ENCODE data around the gene TMEM181. TPM values are rescaled to one million over a fixed set of nuclear protein-coding genes. Genes with fewer than 3 reads are reported as not detected.
"Not testable (repeated sequence)": the region's sequence is repeated elsewhere in the genome, so short reads cannot be mapped to it uniquely, and the experiment has no call there.

TMEM181 gene
- total RNA-seq, 1 experiment from 2014 or later = 38.0 TPM

DNA sequence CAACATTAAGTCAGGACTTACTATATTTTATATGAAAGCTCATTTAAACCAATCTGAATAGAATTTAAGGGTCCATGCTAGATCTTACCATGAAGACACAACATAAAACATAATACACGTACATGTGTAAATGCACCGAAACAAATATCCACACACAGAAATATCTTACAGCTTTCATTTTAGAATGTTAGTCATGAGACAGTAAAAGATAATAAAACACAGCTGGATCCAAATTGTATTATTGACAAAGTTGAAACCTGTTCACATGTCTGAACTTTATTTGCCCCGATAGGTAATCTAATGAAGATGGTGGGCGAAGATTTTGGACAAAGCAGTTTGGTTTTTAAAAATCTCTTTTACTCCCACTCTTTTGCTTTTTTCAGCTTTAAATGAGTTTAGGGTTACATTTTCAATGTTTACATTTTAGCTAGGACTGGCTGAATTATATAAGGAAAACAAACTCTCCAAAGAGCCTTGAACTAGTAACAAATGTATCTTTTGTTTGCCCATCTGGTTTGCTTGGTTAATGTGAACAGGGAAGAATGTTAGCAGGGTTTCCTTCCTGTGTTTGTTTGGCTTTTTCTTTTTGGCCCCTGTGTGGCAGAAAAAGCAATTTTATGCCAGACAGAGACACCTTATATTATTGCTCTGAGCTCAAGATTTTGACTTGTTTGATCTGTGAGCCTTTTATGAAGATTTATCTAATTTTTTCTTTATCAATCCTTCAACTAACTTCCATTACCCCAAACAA, 5.1 kb upstream of the TMEM181 start:
- DNase-seq (ENCODE audit: low read depth, low spot score) (no peak), ATAC-seq (no peak)
- Histone ChIP-seq H3K36me3 (ENCODE audit: control insufficient read depth, insufficient read depth, low read length) (no peaks in the 10 kb centered on the region), H3K9me3 (ENCODE audit: control insufficient read depth, insufficient read depth, low read depth, low read length) (no peaks in the 10 kb centered on the region), H3K27ac (ENCODE audit: low read length) (no peak overlapping the region), H3K27me3 (ENCODE audit: control insufficient read depth, insufficient read depth, low read length) (no peaks in the 10 kb centered on the region), H3K4me3 (ENCODE audit: low read depth in 2 of 2, low read length in 2 of 2) (no peak overlapping the region), H3K4me1 (ENCODE audit: control insufficient read depth, insufficient read depth, low read length) (peaks cover 9% of the 10 kb centered on the region)
- POLR2A ChIA-PET = no interaction called here
- TF ChIP-seq, protein P1, sequence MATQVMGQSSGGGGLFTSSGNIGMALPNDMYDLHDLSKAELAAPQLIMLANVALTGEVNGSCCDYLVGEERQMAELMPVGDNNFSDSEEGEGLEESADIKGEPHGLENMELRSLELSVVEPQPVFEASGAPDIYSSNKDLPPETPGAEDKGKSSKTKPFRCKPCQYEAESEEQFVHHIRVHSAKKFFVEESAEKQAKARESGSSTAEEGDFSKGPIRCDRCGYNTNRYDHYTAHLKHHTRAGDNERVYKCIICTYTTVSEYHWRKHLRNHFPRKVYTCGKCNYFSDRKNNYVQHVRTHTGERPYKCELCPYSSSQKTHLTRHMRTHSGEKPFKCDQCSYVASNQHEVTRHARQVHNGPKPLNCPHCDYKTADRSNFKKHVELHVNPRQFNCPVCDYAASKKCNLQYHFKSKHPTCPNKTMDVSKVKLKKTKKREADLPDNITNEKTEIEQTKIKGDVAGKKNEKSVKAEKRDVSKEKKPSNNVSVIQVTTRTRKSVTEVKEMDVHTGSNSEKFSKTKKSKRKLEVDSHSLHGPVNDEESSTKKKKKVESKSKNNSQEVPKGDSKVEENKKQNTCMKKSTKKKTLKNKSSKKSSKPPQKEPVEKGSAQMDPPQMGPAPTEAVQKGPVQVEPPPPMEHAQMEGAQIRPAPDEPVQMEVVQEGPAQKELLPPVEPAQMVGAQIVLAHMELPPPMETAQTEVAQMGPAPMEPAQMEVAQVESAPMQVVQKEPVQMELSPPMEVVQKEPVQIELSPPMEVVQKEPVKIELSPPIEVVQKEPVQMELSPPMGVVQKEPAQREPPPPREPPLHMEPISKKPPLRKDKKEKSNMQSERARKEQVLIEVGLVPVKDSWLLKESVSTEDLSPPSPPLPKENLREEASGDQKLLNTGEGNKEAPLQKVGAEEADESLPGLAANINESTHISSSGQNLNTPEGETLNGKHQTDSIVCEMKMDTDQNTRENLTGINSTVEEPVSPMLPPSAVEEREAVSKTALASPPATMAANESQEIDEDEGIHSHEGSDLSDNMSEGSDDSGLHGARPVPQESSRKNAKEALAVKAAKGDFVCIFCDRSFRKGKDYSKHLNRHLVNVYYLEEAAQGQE (IDR thresholded peaks at IDR 0.05; ENCODE audit: insufficient read depth in 1 of 2, low read depth in 2 of 2, low read length in 1 of 2) = no peak
- no peak for TF ChIP-seq SIN3A (IDR thresholded peaks at IDR 0.05; ENCODE audit: borderline replicate concordance, insufficient read depth, low read depth, low read length)
- no peak for TF ChIP-seq TCF7L2 (IDR thresholded peaks at IDR 0.05; ENCODE audit: low read depth, low read length)
- TF ChIP-seq, protein P2, sequence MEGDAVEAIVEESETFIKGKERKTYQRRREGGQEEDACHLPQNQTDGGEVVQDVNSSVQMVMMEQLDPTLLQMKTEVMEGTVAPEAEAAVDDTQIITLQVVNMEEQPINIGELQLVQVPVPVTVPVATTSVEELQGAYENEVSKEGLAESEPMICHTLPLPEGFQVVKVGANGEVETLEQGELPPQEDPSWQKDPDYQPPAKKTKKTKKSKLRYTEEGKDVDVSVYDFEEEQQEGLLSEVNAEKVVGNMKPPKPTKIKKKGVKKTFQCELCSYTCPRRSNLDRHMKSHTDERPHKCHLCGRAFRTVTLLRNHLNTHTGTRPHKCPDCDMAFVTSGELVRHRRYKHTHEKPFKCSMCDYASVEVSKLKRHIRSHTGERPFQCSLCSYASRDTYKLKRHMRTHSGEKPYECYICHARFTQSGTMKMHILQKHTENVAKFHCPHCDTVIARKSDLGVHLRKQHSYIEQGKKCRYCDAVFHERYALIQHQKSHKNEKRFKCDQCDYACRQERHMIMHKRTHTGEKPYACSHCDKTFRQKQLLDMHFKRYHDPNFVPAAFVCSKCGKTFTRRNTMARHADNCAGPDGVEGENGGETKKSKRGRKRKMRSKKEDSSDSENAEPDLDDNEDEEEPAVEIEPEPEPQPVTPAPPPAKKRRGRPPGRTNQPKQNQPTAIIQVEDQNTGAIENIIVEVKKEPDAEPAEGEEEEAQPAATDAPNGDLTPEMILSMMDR (IDR thresholded peaks at IDR 0.05) = no peak
- no peak for TF ChIP-seq POLR2AphosphoS5 (IDR thresholded peaks at IDR 0.05; ENCODE audit: low read depth, low read length)
- intact Hi-C loops (cut with micrococcal nuclease; ENCODE audit: unreplicated experiment) = no loop called here
- CTCF ChIA-PET = interaction anchor here (0.6 kb wide), 1 partner anchor 168 kb away, joined by 3 read pairs; no protein-coding TSS in a partner anchor
- no TSS peak for BruUV-seq (replicated peaks)
- in situ Hi-C loops (cut with HindIII; ENCODE audit: low pct_unique_long_range_greater_than_20kb, low sequenced_read_pairs) = no loop called here

DNA sequence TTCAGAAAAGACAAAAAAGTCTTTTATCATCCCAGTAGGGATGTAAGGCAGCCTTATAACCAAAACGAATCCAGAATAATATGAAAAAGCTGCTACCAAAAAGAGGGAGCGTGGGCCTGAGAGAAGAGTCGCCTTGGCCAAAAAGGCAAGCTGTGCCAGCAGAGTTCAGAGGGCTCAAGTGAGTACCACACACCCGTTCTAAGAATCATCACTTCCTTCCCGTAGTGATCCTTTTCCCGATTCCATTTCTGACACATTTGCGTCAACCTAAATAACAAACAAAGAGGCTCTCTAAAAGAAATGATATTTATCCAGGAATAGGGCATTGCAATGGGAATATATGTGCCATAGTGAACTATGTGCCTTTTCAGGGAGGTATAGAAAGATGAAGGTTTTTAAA, 3.8 kb upstream of the TMEM181 start:
- no TSS peak for BruUV-seq (replicated peaks)
- Histone ChIP-seq H3K4me1 (ENCODE audit: control insufficient read depth, insufficient read depth, low read length) (peaks cover 13% of the 10 kb centered on the region), H3K9me3 (ENCODE audit: control insufficient read depth, insufficient read depth, low read depth, low read length) (no peaks in the 10 kb centered on the region), H3K27ac (ENCODE audit: low read length) (no peak overlapping the region), H3K27me3 (ENCODE audit: control insufficient read depth, insufficient read depth, low read length) (no peaks in the 10 kb centered on the region), H3K4me3 (ENCODE audit: low read depth in 2 of 2, low read length in 2 of 2) (no peak overlapping the region), H3K36me3 (ENCODE audit: control insufficient read depth, insufficient read depth, low read length) (peaks cover 2% of the 10 kb centered on the region; the same call in 1 of the 2 replicates)
- no peak for ATAC-seq
- CTCF ChIA-PET = interaction anchor here (0.6 kb wide), 1 partner anchor 11 kb away, joined by 3 read pairs; no protein-coding TSS in a partner anchor
- intact Hi-C loops (cut with micrococcal nuclease; ENCODE audit: unreplicated experiment) = no loop called here
- POLR2A ChIA-PET = no interaction called here
- TF ChIP-seq TCF7L2 (IDR thresholded peaks at IDR 0.05; ENCODE audit: low read depth, low read length) (no peak), SIN3A (IDR thresholded peaks at IDR 0.05; ENCODE audit: borderline replicate concordance, insufficient read depth, low read depth, low read length) (no peak), POLR2AphosphoS5 (IDR thresholded peaks at IDR 0.05; ENCODE audit: low read depth, low read length) (no peak)
- TF ChIP-seq, protein P2 (IDR thresholded peaks at IDR 0.05) = no peak
- TF ChIP-seq, protein P1 (IDR thresholded peaks at IDR 0.05; ENCODE audit: insufficient read depth in 1 of 2, low read depth in 2 of 2, low read length in 1 of 2) = no peak
- DNase-seq (ENCODE audit: low read depth, low spot score) = no peak
- in situ Hi-C loops (cut with HindIII; ENCODE audit: low pct_unique_long_range_greater_than_20kb, low sequenced_read_pairs) = no loop called here

DNA sequence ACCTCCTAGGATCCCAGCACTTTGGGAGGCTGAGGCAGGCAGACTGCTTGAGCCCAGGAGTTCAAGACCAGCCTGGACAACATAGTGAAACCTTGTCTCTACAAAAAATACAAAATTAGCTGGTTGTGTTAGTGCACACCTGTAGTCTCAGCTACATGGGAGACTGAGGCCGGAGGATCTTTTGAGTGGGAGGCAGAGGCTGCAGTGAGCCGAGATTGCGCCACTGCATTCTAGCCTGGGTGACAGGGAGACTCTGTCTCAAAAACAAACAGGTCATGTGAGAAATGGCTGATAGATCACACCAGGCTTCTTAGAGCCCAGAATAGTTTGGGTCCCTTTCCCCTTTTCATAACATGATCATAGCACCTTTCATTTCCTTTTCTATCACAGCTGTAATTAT, 2.8 kb upstream of the TMEM181 start:
- BruUV-seq (replicated peaks); H3K27ac ChIP-seq (ENCODE audit: low read length); H3K27me3 ChIP-seq (ENCODE audit: control insufficient read depth, insufficient read depth, low read length); intact Hi-C loops (cut with micrococcal nuclease; ENCODE audit: unreplicated experiment); in situ Hi-C loops (cut with HindIII; ENCODE audit: low pct_unique_long_range_greater_than_20kb, low sequenced_read_pairs); ATAC-seq; DNase-seq (ENCODE audit: low read depth, low spot score); H3K9me3 ChIP-seq (ENCODE audit: control insufficient read depth, insufficient read depth, low read depth, low read length); H3K4me3 ChIP-seq (ENCODE audit: low read depth in 2 of 2, low read length in 2 of 2); H3K36me3 ChIP-seq (ENCODE audit: control insufficient read depth, insufficient read depth, low read length); POLR2A ChIA-PET: not testable (repeated sequence)
- CTCF ChIA-PET = interaction anchor here (0.7 kb wide), 1 partner anchor 341 kb away, joined by 3 read pairs; no protein-coding TSS in a partner anchor
- peaks cover 22% of the 10 kb centered on the region for H3K4me1 ChIP-seq (ENCODE audit: control insufficient read depth, insufficient read depth, low read length)

All from Panc1 (cell line).